ENCODE data around the gene DNAJC5.

Gene DNAJC5

GRCh38 chr20:63886921-63887320 lies 8.0 kb upstream of the DNAJC5 start:
- Histone ChIP-seq H3K4me1 (ENCODE audit: insufficient read depth, low read length, severe bottlenecking) (no peaks in the 10 kb centered on the region), H3K4me3 (ENCODE audit: low read depth, low read length, poor library complexity, severe bottlenecking) (no peak overlapping the region), H3K9me2 (ENCODE audit: low read depth, low read length) (no peaks in the 10 kb centered on the region), H3K36me3 (ENCODE audit: insufficient read depth, low read length) (peaks cover 62% of the 10 kb centered on the region), H3K27me3 (ENCODE audit: insufficient read depth, low read length) (no peaks in the 10 kb centered on the region), H3K9me3 (ENCODE audit: low read length) (no peaks in the 10 kb centered on the region), H2AFZ (ENCODE audit: low read length) (no peak overlapping the region), H3K4me2 (ENCODE audit: low read length) (no peak overlapping the region), H3F3A (ENCODE audit: insufficient read depth, low read length) (no peaks in the 10 kb centered on the region), H3K27ac (ENCODE audit: low read depth, low read length, poor library complexity, severe bottlenecking) (no peak overlapping the region), H3K79me2 (ENCODE audit: insufficient read depth, low read length) (no peaks in the 10 kb centered on the region), H3K9ac (ENCODE audit: low read length) (no peak overlapping the region), H4K20me1 (ENCODE audit: insufficient read depth, low read length) (no peaks in the 10 kb centered on the region)
- no peak for TF ChIP-seq EZH2 (IDR thresholded peaks at IDR 0.05; ENCODE audit: borderline replicate concordance, low read length)
- TF ChIP-seq, protein P1, sequence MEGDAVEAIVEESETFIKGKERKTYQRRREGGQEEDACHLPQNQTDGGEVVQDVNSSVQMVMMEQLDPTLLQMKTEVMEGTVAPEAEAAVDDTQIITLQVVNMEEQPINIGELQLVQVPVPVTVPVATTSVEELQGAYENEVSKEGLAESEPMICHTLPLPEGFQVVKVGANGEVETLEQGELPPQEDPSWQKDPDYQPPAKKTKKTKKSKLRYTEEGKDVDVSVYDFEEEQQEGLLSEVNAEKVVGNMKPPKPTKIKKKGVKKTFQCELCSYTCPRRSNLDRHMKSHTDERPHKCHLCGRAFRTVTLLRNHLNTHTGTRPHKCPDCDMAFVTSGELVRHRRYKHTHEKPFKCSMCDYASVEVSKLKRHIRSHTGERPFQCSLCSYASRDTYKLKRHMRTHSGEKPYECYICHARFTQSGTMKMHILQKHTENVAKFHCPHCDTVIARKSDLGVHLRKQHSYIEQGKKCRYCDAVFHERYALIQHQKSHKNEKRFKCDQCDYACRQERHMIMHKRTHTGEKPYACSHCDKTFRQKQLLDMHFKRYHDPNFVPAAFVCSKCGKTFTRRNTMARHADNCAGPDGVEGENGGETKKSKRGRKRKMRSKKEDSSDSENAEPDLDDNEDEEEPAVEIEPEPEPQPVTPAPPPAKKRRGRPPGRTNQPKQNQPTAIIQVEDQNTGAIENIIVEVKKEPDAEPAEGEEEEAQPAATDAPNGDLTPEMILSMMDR (IDR thresholded peaks at IDR 0.05; ENCODE audit: low read length): no peak

DNA sequence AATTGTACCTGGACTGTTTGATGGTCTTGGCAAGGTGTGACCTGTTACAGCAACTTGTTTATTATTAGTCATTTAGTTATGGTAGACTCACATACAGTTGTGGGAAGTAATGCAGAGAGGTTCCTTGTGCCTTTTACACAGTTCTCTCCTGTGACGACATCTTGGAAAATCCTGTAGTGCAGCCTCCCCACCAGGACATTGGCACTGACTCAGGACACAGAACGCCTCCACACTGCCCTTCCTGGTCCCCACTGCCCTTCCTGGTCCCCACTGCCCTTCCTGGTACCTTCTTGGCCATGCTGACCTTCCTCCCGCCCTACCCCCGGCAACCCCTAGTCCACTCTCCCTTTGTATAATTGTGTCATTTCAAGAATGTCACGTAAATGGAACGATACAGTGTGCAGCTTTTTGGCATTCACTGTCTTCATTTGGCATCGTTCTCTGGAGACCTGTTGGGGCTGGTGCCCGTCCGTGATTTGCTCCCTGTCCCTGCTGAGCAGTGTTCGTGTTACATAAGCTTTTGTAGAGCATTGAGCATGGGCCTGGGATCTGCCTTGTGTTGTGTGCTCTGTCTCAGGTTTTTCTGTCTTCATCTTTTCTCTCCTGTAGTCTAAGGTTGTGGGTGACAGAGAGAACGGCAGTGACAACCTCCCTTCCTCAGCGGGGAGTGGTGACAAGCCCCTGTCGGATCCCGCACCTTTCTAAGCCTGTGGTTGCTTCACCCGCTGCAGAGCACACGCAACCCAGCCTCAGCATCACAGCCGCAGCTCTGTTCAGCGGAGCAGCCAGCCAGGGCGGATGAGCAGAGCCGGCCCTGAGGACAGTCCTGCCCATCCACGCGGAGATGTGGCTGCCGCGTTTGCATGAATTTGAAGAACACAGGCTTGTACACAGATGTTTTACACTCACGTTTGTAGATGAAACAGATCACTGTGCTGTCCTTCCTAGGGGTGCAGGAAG lies 5.4 kb upstream of the DNAJC5 start:
- Histone ChIP-seq H3F3A (ENCODE audit: insufficient read depth, low read length) (no peaks in the 10 kb centered on the region), H3K27ac (ENCODE audit: low read depth, low read length, poor library complexity, severe bottlenecking) (no peak overlapping the region), H4K20me1 (ENCODE audit: insufficient read depth, low read length) (no peaks in the 10 kb centered on the region)

GRCh38 chr20:63890201-63890576 lies 4.7 kb upstream of the DNAJC5 start:
- Histone ChIP-seq H3K27me3 (ENCODE audit: insufficient read depth, low read length) (no peaks in the 10 kb centered on the region), H3K27ac (ENCODE audit: low read depth, low read length, poor library complexity, severe bottlenecking) (no peak overlapping the region), H2AFZ (ENCODE audit: low read length) (no peak overlapping the region), H3K9me3 (ENCODE audit: low read length) (no peaks in the 10 kb centered on the region), H3K9me2 (ENCODE audit: low read depth, low read length) (no peaks in the 10 kb centered on the region), H4K20me1 (ENCODE audit: insufficient read depth, low read length) (no peaks in the 10 kb centered on the region), H3F3A (ENCODE audit: insufficient read depth, low read length) (no peaks in the 10 kb centered on the region), H3K79me2 (ENCODE audit: insufficient read depth, low read length) (no peaks in the 10 kb centered on the region), H3K4me2 (ENCODE audit: low read length) (no peak overlapping the region), H3K36me3 (ENCODE audit: insufficient read depth, low read length) (peaks cover 42% of the 10 kb centered on the region), H3K4me1 (ENCODE audit: insufficient read depth, low read length, severe bottlenecking) (no peaks in the 10 kb centered on the region), H3K9ac (ENCODE audit: low read length) (no peak overlapping the region), H3K4me3 (ENCODE audit: low read depth, low read length, poor library complexity, severe bottlenecking) (no peak overlapping the region)
- TF ChIP-seq EZH2 (IDR thresholded peaks at IDR 0.05; ENCODE audit: borderline replicate concordance, low read length): no peak
- TF ChIP-seq, protein P1 (IDR thresholded peaks at IDR 0.05; ENCODE audit: low read length): no peak

More for the DNA sequence above, 5.4 kb upstream of the DNAJC5 start:
- no peaks in the 10 kb centered on the region for H3K79me2 ChIP-seq (ENCODE audit: insufficient read depth, low read length)
- H3K4me2 ChIP-seq (ENCODE audit: low read length): no peak overlapping the region
- H3K36me3 ChIP-seq (ENCODE audit: insufficient read depth, low read length): peaks cover 49% of the 10 kb centered on the region
- TF ChIP-seq EZH2 (IDR thresholded peaks at IDR 0.05; ENCODE audit: borderline replicate concordance, low read length): no peak
- TF ChIP-seq, protein P1 (IDR thresholded peaks at IDR 0.05; ENCODE audit: low read length): no peak
- no peak overlapping the region for H3K9ac ChIP-seq (ENCODE audit: low read length)
- H2AFZ ChIP-seq (ENCODE audit: low read length): no peak overlapping the region
- H3K9me2 ChIP-seq (ENCODE audit: low read depth, low read length): no peaks in the 10 kb centered on the region
- no peaks in the 10 kb centered on the region for H3K27me3 ChIP-seq (ENCODE audit: insufficient read depth, low read length)
- H3K4me3 ChIP-seq (ENCODE audit: low read depth, low read length, poor library complexity, severe bottlenecking): no peak overlapping the region
- H3K9me3 ChIP-seq (ENCODE audit: low read length): no peaks in the 10 kb centered on the region
- H3K4me1 ChIP-seq (ENCODE audit: insufficient read depth, low read length, severe bottlenecking): no peaks in the 10 kb centered on the region
